HCT116 (cell line): Measurements from ENCODE around the gene TRIM37. TPM values are rescaled to one million over a fixed set of nuclear protein-coding genes. Genes with fewer than 3 reads are reported as not detected.

Source experiments
- ATAC-seq: fragments of 200-7000 bp; cut with Tn5 transposase; 2 replicates; pipeline ENCODE4 v1.9.1; 2020; ENCODE audit warnings: mild to moderate bottlenecking, moderate library complexity
- BruUV-seq: library from RNA; stranded (reverse); fragments of 400-500 nt; replicated peaks from 2 replicates; lab custom pipeline; 2021; lab: Mats Ljungman, UMichigan
- CTCF ChIA-PET: fragments of 300-600 bp; sonication (Branson Sonifier 250); formaldehyde crosslinking; loops from one replicate; lab custom pipeline; 2021; ENCODE audit warnings: antibody characterized with exemption; lab: Charles Lee
- POLR2A ChIA-PET: fragments of 300-600, 350-600 bp; sonication (Branson Sonifier 250); formaldehyde crosslinking; loops from one replicate; lab custom pipeline; 2021; ENCODE audit warnings: antibody characterized with exemption; lab: Charles Lee
- RAD21 ChIA-PET, 2 experiments: fragments of 300-600 bp; sonication (Branson Sonifier 250); formaldehyde crosslinking; loops; one replicate each; lab custom pipeline; 2023; ENCODE audit warnings: low total read pairs in 2 of 2; ENCODE audit not compliant: uncharacterized antibody in 2 of 2, unreplicated experiment in 2 of 2, low non-redundant PET in 1 of 2; lab: Charles Lee
- DNase-seq: peaks from one replicate; pipeline ENCODE4 v3.0.0-alpha.2; 2010; ENCODE audit warnings: low read depth, low spot score
- H2AFZ ChIP-seq: fragments of 200-600 bp; shearing (Covaris generic), sonication (generic); 2 replicates; pipeline ENCODE4 v1.6.1; 2017; ENCODE audit warnings: low read depth, mixed run types, mixed read lengths, antibody characterized with exemption, low read length; ENCODE audit not compliant: poor library complexity, severe bottlenecking
- H3K27ac ChIP-seq: 2 replicates; pipeline ENCODE4 v1.5.1; 2012; ENCODE audit warnings: low read depth, low read length
- H3K27me3 ChIP-seq: fragments of 200-600 bp; sonication (generic); 2 replicates; pipeline ENCODE4 v1.6.1; 2016; ENCODE audit warnings: mixed run types, low read length, mixed read lengths; ENCODE audit not compliant: insufficient read depth
- H3K36me3 ChIP-seq, 2 experiments: fragments of 200-500 bp in 1 of 2; fragments of 200-600 bp in 1 of 2; sonication (Bioruptor generic) in 1 of 2; sonication (generic) in 1 of 2; 2 replicates each; pipeline versions ENCODE4 v1.5.1 to v1.6.1; 2014 to 2016; ENCODE audit warnings: low read length in 2 of 2, inconsistent platforms in 1 of 2, mixed read lengths in 1 of 2, mixed run types in 1 of 2; ENCODE audit not compliant: insufficient read depth in 2 of 2, control insufficient read depth in 1 of 2
- H3K4me1 ChIP-seq, 2 experiments: fragments of 200-600 bp in 1 of 2; sonication (generic) in 1 of 2; 2 replicates each; pipeline versions ENCODE4 v1.5.1 to v1.6.1; 2012 to 2017; ENCODE audit warnings: low read length in 2 of 2, inconsistent platforms in 1 of 2, mild to moderate bottlenecking in 1 of 2, mixed read lengths in 1 of 2, mixed run types in 1 of 2, moderate library complexity in 1 of 2; ENCODE audit not compliant: insufficient read depth in 2 of 2, control insufficient read depth in 1 of 2
- H3K4me2 ChIP-seq: fragments of 200-600 bp; sonication (generic); 2 replicates; pipeline ENCODE4 v1.6.1; 2017; ENCODE audit warnings: mixed run types, low read length, mixed read lengths
- H3K4me3 ChIP-seq, 2 experiments: fragments of 200-600 bp in 1 of 2; sonication (generic) in 1 of 2; replicated peaks in 1 of 2; 2 replicates each; pipeline ENCODE4 v1.5.1; 2011 to 2016; ENCODE audit warnings: low read length in 2 of 2, control low read depth in 1 of 2, low read depth in 1 of 2, mild to moderate bottlenecking in 1 of 2, mixed read lengths in 1 of 2, mixed run types in 1 of 2
- H3K79me2 ChIP-seq: fragments of 200-600 bp; sonication (generic); 2 replicates; pipeline ENCODE4 v1.6.1; 2017; ENCODE audit warnings: mild to moderate bottlenecking, mixed run types, low read length, moderate library complexity, mixed read lengths; ENCODE audit not compliant: insufficient read depth
- H3K9ac ChIP-seq: fragments of 200-600 bp; sonication (generic); 2 replicates; pipeline ENCODE4 v1.6.1; 2016; ENCODE audit warnings: low read length, mixed read lengths
- H3K9me2 ChIP-seq: fragments of 200-600 bp; sonication (generic), shearing (Covaris generic); 2 replicates; pipeline ENCODE4 v1.6.1; 2017; ENCODE audit warnings: mixed run types, mild to moderate bottlenecking, moderate library complexity; ENCODE audit not compliant: insufficient read depth
- H3K9me3 ChIP-seq, 2 experiments: fragments of 200-500 bp in 1 of 2; fragments of 200-600 bp in 1 of 2; sonication (Bioruptor generic) in 1 of 2; sonication (generic) in 1 of 2; 2 replicates each; pipeline ENCODE4 v1.6.1; 2014 to 2017; ENCODE audit warnings: low read length in 2 of 2, mixed read lengths in 2 of 2, inconsistent platforms in 1 of 2, low read depth in 1 of 2, mild to moderate bottlenecking in 1 of 2, mixed run types in 1 of 2, moderate library complexity in 1 of 2; ENCODE audit not compliant: control insufficient read depth in 1 of 2, insufficient read depth in 1 of 2
- H4K20me1 ChIP-seq: fragments of 200-600 bp; sonication (generic), shearing (Covaris generic); 2 replicates; pipeline ENCODE4 v1.6.1; 2017; ENCODE audit warnings: mixed run types, mild to moderate bottlenecking, moderate library complexity; ENCODE audit not compliant: insufficient read depth
- CBX3 ChIP-seq: IDR thresholded peaks from 2 replicates; pipeline ENCODE4 v1.6.1; 2012; ENCODE audit warnings: low read depth
- CEBPB ChIP-seq: IDR thresholded peaks from 2 replicates; pipeline ENCODE4 v1.6.1; 2012; ENCODE audit warnings: low read depth
- EGR1 ChIP-seq: IDR thresholded peaks from 2 replicates; pipeline ENCODE4 v1.6.1; 2012; ENCODE audit warnings: low read depth
- EZH2phosphoT487 ChIP-seq: fragments of 200-600 bp; IDR thresholded peaks from 2 replicates; pipeline ENCODE4 v1.6.1; 2018; ENCODE audit warnings: antibody characterized with exemption, borderline replicate concordance
- MAX ChIP-seq: IDR thresholded peaks from 2 replicates; pipeline ENCODE4 v1.6.1; 2012
- POLR2A ChIP-seq: IDR thresholded peaks from 2 replicates; pipeline ENCODE4 v1.7.0; 2011; ENCODE audit warnings: borderline replicate concordance; ENCODE audit not compliant: insufficient read depth, insufficient read length; ENCODE audit errors: extremely low read depth
- POLR2AphosphoS5 ChIP-seq: IDR thresholded peaks from 2 replicates; pipeline ENCODE4 v1.6.1; 2011; ENCODE audit warnings: mild to moderate bottlenecking, low read depth, low read length, moderate library complexity
- RAD21 ChIP-seq: IDR thresholded peaks from 2 replicates; pipeline ENCODE4 v1.6.1; 2012; ENCODE audit warnings: low read depth, mild to moderate bottlenecking
- SRF ChIP-seq: IDR thresholded peaks from 2 replicates; pipeline ENCODE4 v1.6.1; 2012; ENCODE audit warnings: low read depth
- TCF7L2 ChIP-seq: IDR thresholded peaks from 2 replicates; pipeline ENCODE4 v1.7.0; 2011; ENCODE audit warnings: borderline replicate concordance, inconsistent platforms; ENCODE audit not compliant: insufficient read depth, insufficient read length; ENCODE audit errors: extremely low read depth
- YY1 ChIP-seq: IDR thresholded peaks from 2 replicates; pipeline ENCODE4 v1.6.1; 2011; ENCODE audit warnings: low read length, low read depth, moderate library complexity, mild to moderate bottlenecking; ENCODE audit not compliant: insufficient replicate concordance; ENCODE audit errors: extremely low read depth
- ZBTB33 ChIP-seq: IDR thresholded peaks from 2 replicates; pipeline ENCODE4 v1.6.1; 2011; ENCODE audit warnings: mild to moderate bottlenecking, low read length, moderate library complexity; ENCODE audit not compliant: insufficient replicate concordance; ENCODE audit errors: extremely low read depth
- ZFX ChIP-seq: fragments of 450-650 bp; IDR thresholded peaks from 2 replicates; pipeline ENCODE4 v1.6.1; 2017
- ZNF274 ChIP-seq: fragments of 200-500 bp; sonication (Bioruptor generic); IDR thresholded peaks from 2 replicates; pipeline ENCODE4 v1.6.1; 2014; ENCODE audit warnings: mild to moderate bottlenecking, low read depth, low read length, inconsistent platforms
- intact Hi-C: fragments of 100-400 bp; cut with micrococcal nuclease; formaldehyde crosslinking; loops from 2 replicates; pipeline ENCODE4 v1.10.0; 2022
- total RNA-seq: library from RNA; stranded (reverse); gene quantifications from one replicate; pipeline ENCODE4 v1.2.1, GENCODE V29; 2021; ENCODE audit not compliant: unreplicated experiment

TRIM37 gene
- total RNA-seq, 1 experiment from 2014 or later = 55.7 TPM

GRCh38 chr17:58998871-58999270 lies 107.8 kb downstream of the TRIM37 start:
- no peak for DNase-seq
- TF ChIP-seq MAX = no peak
- TF ChIP-seq SRF = no peak
- no peak for TF ChIP-seq ZFX
- TF ChIP-seq CEBPB = no peak
- TF ChIP-seq YY1 = no peak
- no peak for TF ChIP-seq ZBTB33
- no peak for TF ChIP-seq POLR2A
- TF ChIP-seq POLR2AphosphoS5 = no peak
- TF ChIP-seq EGR1 = no peak
- TF ChIP-seq EZH2phosphoT487 = no peak
- TF ChIP-seq TCF7L2 = no peak
- TF ChIP-seq ZNF274 = no peak
- TF ChIP-seq CBX3 = no peak
- no peak for TF ChIP-seq RAD21
- RAD21 ChIA-PET = no interaction called here
- H3K4me2 ChIP-seq = no peak overlapping the region
- H3K4me3 ChIP-seq = no peak overlapping the region
- H3K9me2 ChIP-seq = no peaks in the 10 kb centered on the region
- no peaks in the 10 kb centered on the region for H3K9me3 ChIP-seq
- CTCF ChIA-PET = no interaction called here
- H4K20me1 ChIP-seq = no peaks in the 10 kb centered on the region
- peaks cover 9 to 17% of the 10 kb centered on the region in 2 experiments; a peak in 3 of 4 replicates for H3K36me3 ChIP-seq
- H3K4me1 ChIP-seq = peaks cover 0 to 1% of the 10 kb centered on the region in 2 experiments; a peak in 1 of 4 replicates
- H3K27ac ChIP-seq = no peak overlapping the region
- H2AFZ ChIP-seq = no peak overlapping the region
- no peaks in the 10 kb centered on the region for H3K79me2 ChIP-seq
- H3K9ac ChIP-seq = no peak overlapping the region
- POLR2A ChIA-PET = no interaction called here
- ATAC-seq = no peak
- no peaks in the 10 kb centered on the region for H3K27me3 ChIP-seq
- intact Hi-C loops = no loop called here
- BruUV-seq = no TSS peak
